Activated T-cell treated with anti-CD3 and anti-CD28 coated beads for 48 hours (primary cell): ENCODE measurements around the gene C2orf49.
"Not testable (repeated sequence)": the region's sequence is repeated elsewhere in the genome, so short reads cannot be mapped to it uniquely, and the experiment has no call there.

Experiments used
- DNase-seq: peaks from one replicate; pipeline ENCODE4 v3.0.0-alpha.2; 2020; ENCODE audit warnings: low read depth

C2orf49 gene

GRCh38 chr2:105321875-105322646 is 15.3 kb upstream of the C2orf49 start:
- no peak for DNase-seq

DNA sequence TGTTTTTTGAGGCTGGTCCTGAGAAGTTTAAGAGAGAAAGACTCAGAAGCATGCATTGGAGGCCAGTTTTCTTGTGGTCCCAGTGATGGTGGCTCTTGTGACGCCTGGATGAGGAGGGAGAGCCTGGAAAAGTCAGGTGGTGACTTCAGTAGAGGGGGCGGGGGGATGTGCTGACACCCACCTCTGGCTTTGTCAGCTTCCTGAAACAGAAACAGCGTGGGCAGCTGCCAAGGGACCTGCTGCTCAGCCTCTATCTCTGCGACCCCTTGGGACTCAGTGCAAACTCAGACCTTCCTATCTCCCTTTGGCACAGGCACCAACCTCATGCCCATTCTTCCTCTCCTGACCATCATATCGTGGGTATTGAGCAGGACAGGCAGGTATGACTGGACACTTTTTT is 14.2 kb upstream of the C2orf49 start:
- no peak for DNase-seq

DNA sequence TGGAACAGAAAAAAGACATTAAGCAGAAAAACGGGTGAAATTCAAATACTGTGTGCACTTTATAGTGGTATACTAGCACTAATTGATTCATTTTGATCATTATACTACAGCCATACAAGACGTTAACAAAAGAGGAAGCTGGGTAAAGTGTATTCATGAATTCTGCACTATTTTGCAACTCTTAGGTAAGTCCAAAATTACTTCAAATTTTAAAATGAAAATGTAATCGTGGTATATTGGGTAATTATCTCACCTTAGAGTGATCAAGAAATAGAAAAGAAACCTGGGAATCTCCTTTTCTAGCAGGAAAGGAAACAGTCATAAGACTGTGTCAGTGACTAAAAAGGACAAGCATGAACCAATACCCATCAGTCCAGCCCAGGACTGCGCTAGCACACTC is 13.2 kb upstream of the C2orf49 start:
- DNase-seq = no peak

DNA sequence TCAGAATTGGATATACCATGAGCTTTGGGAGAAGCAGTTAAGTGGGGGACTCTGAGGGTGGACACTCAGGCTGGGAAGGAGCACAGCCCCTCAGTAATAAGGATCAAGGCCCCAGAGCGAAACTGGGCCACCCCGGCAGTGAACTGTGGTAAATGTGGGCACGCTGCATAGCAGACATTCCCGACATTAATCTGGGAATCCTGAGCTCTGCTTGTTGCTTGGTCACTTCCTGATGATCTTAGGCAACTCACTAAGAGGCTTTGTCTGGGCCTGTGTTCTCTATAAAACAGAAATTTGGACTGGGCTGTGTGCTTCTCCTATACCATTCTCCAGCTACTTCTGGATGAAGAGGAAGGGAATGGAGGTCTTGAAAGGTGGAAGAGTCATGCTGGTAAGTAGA is 12.6 kb upstream of the C2orf49 start:
- no peak for DNase-seq

DNA sequence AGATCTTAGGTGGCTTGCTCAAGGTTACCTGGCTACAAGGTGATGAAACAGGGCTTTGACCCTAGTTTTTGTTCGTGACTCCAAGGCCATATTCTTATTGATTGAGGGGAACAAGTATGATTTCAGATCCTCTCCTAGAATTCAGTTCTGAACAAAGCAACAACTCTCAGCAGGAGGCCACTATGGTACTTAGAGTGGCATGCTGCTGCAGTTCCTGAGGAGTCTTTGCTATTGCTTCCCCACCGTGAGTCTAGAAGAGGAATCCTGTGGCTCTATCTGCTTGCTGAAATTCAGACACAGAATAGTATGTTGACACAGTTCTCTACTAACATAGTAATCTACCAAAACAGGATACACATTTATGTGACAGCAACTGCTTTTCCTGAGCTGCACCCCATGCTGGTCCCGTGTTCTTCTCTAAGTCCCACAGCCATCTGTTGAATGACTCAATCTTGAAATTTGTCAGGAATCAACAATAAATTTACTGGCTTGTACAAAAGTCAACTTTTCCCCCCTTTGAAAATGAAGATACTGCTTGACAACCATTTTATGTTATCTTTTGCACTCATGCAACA is 11.9 kb upstream of the C2orf49 start:
- no peak for DNase-seq

DNA sequence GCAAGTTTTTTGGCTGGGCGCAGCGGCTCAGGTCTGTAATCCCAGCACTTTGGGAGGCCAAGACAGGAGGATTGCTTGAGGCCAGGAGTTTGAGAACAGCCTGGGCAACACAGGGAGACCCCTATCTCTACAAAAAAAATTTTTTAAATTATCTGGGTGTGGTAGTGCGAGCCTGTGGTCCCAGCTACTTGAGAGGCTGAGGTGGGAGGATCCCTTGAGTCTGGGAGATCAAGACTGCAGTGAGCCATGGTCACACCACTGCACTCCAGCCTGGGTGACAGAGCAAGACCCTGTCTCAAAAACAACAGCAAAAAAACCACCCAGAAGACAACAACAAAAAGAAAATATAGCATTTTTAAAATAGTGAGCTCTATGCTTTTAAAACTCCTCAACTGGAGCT is 10.1 kb upstream of the C2orf49 start:
- not testable (repeated sequence) for DNase-seq

- DNase-seq = no peak
Measured at GRCh38 chr2:105327690-105328089, 9.7 kb upstream of the C2orf49 start.

DNA sequence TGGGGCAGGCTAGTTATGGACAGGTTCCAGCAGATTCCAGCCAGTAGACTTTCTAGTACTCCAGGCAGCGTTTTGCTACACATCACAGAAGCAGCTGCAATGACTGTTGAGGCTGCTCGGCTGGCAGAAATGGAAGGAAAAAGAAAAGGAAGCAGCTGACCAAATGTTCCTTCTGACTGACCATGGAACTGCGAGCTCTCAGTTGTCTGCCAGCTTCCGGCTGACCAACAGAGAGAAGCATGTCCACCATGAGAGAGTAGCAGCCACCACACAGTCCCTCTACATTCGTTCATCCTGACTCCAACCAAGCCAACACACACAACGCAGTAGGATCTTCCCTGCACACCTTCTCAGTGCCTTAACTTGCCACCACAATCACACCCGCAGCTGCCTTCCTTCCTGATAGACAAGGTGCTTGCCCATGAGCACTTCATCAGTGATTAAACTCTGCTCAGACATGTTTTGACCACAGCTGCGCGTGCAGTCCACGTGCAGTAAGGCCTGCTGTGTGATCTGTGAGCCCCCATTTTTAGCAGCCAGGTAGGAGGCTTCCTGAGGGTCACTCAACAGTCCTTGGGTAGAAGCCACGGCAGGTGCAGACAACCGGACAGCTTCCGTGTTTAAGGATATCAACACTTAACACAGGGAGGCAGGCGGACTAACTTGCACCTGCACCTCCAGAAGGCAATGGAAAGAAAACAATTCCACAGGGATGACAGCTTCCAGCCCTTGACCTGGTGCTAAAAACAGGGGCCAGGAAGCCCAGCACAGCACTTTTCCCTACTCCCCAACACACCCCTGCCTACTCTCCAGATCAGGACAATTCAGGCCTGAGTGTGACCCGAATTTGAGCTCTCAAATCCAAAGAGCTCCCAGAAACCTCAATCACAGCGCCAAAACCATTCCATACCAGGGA is 8.8 kb upstream of the C2orf49 start:
- peak; percentile 19 for DNase-seq

DNA sequence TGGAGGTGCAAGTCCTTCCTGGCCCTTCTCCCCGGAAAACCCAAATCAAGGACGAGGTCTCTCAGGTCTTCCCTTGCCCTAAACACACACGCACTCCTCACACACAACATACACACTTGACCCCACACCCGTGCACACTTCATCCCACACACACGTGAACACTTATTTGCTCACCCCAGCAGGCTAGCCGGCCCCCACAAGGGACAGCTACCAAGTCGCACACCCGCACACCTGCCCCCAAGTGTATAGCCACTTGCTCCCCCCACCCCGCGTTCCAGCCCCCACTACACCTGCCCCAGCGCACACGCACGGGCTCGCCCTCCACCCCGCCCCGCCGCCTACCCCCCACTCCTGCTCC is 8.2 kb upstream of the C2orf49 start:
- DNase-seq = no peak

DNA sequence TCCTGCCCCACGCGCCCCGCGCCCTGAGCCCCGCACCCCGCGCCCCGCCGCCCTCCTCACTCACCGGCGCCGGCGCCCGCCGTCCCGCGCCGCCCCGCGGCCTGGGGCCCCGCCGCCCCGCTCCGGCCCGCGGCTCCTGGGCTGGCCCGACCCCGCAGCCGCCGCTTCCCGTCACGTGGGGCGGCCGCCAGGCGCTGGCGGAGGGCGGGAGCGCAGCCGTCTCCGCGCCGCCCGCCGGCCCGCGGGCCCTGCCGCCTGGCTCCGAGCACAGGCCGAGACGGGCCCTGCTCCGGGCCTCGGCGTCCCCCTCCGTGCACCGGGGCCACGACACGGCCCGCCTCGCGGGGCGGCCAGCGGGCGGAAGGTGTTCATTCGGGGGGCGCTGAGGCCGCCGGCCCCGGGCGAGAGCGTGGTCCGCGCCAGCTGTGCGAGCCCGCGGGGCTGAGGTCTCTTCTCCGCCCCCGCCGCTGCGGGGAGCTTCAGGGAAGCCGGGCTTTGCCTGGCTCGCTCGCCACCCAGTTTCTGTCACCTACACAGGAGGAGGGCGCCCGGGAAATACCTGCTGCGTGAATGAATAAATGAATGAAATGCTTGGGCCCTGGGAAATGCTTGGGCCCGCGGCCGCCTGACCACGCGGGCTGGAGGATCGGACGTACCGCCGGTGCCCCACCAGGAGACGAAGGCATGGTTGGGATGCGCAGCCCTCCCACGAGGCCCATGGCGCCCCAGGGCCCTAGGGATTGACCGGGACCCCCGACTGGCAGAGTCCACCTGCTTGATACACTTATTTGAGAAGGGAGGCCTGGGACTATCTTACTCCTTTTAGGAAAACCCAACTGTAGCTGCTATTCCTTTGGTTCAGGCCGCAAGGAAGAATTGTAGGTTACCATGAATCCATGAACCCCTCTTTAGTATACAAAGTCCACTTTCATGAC is 7.5 kb upstream of the C2orf49 start, which contains the start of gene TGFBRAP1:
Gene TGFBRAP1, minus strand, starts transcription at position 175 of the 935 bp plus-strand sequence. CDS start 21,434 bp downstream, outside the sequence.
- DNase-seq = peak; percentile 67

GRCh38 chr2:105330681-105331375 is 6.5 kb upstream of the C2orf49 start:
- no peak for DNase-seq

- no peak for DNase-seq
Measured at GRCh38 chr2:105334211-105334610, 3.1 kb upstream of the C2orf49 start.

- DNase-seq = no peak
Measured at GRCh38 chr2:105335469-105335868, 1.9 kb upstream of the C2orf49 start.

DNA sequence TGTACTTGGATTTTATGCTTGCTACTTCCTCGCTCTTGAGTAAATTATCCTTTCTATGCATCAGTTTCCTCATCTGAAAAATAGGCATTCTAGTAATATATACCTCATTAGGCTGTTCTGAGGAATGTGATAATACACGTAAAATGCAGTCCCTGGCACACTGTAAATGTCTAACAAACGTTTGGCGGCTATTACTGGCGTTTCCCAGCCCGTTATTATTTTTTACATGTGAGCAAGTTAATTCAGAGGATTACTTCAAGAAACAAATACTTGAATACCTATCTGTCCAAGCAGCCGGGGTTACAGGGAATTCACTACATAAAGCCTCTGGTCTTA is 586 bp upstream of the C2orf49 start:
- DNase-seq = no peak

DNA sequence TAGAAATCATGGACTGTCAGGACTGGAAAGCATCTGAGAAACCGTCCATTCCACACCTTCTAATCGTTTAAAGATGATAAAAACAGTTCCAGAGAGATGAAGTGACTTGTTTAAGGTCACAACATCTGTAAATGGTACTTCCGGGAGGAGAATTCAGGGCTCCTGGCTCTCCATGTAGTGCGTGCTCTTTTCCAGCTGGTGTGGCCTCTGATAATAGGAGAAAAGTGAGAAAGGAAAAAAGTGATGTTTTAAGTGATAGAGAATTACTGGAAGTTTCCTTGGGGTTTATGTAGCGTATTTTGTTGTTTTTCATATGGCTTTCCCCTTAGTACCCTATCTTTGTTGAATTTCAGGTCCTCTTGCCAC is 663 bp downstream of the C2orf49 start:
- DNase-seq = no peak

- DNase-seq = no peak
Measured at GRCh38 chr2:105339414-105339813, 2.1 kb downstream of the C2orf49 start.

DNA sequence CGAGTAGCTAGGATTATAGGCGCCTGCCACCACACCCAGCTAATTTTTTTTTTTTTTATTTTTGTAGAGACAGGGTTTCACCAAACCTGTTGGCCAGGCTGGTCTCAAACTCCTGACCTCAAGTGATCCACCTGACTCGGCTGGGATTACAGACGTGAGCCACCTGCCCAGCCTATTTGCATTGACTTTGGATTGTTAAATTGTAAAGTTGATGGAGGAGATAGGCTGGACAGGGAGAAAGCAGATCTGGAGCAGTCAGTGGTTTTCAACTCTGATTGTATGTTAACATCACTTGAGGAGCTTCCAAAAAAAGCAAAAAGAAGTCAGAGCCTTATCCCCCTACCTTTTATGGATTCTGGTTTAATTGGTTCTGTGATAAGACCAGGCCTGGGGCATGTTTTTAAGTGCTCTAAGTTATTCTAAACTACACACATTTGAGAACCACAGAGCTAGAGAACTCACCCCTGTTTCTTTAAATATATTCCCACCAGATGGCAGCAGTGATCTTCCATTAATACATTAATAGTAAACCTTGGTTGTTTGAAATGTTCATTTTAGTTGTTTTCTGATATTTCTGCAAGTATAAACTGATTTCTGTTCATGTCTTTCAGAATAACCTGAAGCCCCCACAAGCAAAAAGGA is 7.5 kb downstream of the C2orf49 start:
- DNase-seq = no peak

DNA sequence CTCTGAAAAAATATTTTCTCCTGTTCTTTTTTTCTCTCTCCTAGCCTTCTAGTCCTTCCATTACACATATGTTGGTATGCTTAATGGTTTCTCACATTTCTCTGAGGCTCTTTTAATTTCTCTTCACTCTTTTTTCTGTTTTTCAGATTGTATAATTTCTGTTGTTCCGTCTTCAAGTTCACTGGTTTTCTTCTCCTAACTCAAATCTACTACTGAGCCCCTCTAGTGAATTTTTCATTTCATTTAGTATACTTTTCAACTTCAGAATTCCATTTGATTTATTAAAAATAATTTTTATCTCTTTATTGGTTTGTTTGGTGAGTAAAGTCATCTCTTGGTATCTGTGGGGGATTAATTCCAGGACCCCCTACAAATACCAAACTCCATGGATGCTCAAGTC is 19.8 kb downstream of the C2orf49 start:
- no peak for DNase-seq

DNA sequence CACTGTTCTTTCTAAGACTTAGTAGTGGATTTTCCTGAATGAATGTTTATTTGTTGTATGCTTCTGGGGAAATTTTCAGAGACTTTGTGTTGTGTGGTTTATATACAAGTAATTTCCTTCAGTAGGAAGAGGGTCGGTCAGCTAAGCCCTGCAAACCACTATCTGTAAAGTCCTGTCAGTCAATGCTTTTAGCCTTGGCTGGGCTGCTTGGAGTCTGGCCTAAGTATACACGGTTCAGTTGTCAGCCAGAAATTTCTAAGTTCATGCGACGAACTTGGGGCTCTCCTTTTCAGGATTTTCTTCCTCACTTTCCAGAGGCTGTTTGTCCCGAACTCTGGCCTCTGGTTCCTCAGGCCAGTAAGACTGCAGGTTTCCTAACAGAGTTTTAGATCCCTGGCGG is 21.3 kb downstream of the C2orf49 start:
- DNase-seq = no peak

DNA sequence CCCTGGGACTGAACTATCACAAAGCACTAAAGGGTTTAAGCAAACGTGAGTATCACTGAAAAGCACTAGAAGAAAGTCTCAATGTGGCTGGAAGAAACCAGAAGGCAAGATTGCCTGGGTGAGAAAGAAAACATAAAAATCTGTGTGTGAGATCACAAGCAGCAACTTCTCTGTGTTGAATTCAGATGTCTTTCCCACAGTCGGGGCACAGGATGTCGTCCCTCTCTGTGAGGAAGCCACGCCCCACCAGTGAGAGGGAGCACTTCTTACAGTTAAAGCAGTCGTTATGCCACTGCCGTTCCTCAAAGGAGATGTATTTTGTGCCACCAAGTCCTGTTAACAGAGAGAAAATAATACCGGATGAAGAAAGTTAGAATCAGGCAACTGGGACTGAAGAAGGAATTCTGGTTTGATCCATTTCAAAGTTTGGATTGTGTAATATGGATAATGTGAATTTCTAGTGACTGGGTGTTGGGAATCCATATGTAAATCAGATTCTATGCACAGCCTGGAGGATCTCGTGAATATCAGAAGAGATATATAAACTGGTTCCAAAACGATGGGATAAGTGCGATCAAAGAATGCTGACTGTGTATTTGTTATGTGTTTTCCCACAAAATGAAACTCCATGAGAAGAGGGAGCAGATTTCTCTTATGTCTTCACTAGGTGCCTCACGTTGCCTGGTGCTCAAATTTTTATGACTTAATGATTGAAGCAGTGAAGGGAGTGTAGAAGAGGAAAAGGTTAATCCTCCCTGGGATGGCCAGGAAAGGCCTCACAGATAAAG is 24.0 kb downstream of the C2orf49 start:
- DNase-seq = no peak
